Inferior parietal cortex (tissue), 1 donor: ENCODE results near the gene TTF1.

ENCODE experiments used
- DNase-seq: peaks from one replicate; pipeline ENCODE4 v3.0.0-alpha.2; 2016; ENCODE audit errors: extremely low spot score

TTF1 gene

GRCh38 chr9:132367613-132368313 is 38.9 kb downstream of the TTF1 start:
- DNase-seq, result no peak

DNA sequence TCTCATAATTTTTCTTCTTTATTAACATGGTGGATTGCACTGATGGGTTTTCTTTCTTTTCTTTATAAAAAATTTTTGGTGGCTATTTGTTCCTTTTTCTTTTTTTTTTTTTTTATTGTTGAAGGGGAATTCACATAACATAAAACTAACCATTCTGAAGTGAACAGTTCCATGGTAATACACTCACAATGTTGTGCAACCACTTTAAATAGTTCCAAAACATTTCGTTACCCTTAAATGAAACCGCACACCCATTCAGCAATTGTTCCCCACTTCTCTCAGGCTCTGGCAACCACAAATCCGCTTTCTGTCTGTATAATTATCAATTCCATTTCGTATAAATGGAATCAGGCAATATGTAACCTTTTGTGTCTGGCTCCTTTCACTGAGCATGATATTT is 40.2 kb downstream of the TTF1 start:
- no peak for DNase-seq

DNA sequence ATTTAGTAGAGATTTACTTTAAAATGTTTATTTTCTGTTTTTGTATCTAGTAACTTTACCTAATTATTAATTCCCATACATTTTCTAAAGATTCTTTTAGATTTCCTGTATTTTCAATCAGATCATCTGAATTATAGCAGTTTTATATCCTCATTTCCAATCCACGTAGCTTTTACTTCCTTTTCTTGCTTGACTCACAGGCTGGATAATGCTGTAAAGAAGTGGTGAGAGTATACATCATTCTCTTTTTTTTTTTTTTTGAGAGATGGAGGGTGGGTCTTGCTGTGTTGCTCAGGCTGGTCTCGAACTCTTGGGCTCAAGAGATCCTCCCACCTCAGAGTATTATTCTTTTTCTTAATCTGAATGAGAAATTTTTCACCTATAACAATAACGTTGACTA is 40.7 kb downstream of the TTF1 start:
- no peak for DNase-seq

DNA sequence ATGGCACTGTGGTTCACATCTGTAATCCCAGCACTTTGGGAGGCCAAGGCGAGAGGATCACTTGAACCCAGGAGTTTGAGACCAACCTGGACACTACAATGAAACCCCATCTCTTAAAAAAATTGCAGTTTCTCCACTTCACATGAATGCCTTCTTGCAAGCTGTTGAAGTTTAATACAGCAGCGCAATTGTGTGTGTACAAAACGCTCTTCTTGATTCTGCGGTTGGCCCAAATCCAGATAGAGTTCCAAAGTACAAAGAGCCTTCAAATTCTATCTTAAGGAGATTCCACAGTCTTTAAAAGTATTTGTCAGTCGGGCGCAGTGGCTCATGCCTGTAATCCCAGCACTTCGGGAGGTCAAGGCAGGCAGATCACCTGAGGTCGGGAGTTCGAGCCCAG is 42.6 kb downstream of the TTF1 start:
- no peak for DNase-seq

- no peak for DNase-seq
These were observed 48.9 kb downstream of the TTF1 start for GRCh38 chr9:132357764-132358163.

GRCh38 chr9:132356324-132356924 is 50.2 kb downstream of the TTF1 start:
- no peak for DNase-seq

DNA sequence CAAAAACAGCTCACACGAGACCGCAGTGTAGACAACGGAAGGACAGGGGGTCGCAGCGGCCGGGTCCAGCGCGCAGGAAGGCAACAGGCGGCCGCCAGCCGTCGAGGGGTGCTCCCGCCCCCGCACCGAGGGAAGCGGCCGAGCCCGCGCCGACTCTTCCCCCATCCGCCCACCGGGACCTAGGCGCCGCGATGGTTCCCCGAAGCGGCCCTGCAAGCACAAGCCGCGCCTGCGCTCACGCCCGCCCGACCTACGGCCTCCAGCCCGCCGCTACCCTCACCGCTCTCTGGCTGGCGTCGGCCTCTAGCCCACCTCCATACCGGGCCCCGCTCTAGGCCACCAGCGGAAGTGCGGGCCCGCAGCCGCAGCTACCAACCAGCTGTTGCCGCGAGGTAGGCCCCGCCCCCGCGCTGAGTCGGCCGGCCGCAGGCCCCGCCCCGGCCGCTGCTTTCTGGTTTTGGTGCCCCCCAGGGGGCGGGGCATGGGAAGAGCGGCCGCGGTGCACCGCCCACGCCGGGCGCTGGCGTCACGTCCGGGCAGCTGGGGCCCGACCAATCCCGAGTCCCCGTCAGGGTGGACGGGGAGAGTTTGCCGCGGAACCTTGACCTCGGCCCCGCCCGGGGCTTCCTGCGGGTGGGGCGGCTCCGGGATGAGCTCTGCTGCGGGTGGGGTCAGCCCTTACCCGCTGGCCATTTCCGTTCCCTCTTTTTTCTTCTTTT is 51.8 kb downstream of the TTF1 start, which contains the start of gene SETX:
Gene SETX, minus strand, starts transcription at position 350 of the 719 bp plus-strand sequence. CDS start 5,558 bp downstream, outside the sequence.
- peak; percentile 97 for DNase-seq

DNA sequence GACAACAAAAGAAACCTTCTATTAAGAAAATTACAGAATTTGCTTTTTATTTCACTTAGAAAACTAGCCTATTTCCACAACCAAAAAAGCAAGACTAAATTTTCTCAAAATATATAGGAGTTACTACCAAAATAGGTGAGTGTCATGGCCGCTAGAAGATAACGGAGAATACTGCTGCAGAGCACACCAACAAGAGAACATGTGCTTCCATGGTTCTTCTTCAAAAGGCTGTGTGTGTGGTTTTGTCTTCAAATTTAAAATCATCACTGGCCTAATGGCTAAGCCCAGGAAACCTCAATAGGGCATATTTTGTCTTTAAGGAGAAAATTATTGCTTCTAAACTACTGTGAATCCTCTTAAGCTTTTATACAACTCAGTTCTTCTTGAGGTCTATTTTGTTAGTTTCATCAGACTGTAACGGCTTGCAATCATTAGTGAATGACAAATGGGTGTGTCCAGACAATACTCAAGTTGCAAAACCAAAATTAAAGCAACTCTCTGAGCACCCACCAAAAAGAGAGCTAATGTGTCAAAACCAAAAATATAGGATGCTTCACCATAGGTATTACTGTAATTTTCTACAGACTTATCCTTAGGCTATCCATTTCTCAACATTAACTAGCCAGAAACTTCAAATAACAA is 55.1 kb downstream of the TTF1 start:
- no peak for DNase-seq

GRCh38 chr9:132350861-132351315 is 55.8 kb downstream of the TTF1 start:
- DNase-seq, result no peak

- no peak for DNase-seq
These were observed 58.0 kb downstream of the TTF1 start for GRCh38 chr9:132348676-132349075.

GRCh38 chr9:132346177-132346576 is 60.5 kb downstream of the TTF1 start:
- no peak for DNase-seq

DNA sequence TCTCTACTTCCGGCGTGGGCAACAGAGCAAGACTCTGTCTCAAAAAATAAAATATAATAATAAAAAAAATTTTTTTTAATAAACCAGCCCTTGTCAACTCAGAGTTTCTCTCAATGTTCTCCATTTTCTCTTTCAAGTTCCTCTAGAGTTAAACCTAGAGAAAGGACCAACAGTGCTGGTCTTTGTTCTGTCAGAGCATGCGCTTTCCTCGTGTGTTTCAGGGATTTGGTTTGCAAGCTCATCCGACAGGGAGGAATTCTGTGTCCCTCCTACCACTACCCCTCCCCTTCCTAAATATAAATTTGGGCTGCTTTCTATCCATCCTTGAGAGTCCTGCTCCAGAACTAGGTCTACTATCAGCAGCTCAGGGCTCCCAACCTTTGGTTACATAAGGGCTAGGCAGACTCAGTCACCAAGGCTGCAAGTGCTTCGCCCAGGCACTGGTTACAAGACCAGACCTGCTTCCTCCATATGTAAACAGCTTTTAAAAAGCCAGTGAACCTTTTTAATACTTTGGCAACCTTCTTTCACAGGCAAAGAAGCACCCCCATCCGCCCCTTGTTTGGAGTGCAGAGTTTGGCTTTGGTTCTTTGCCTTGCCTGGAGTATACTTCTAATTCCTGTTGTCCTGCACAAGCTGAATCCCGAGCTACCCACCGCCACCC is 65.3 kb downstream of the TTF1 start:
- peak; percentile 73 for DNase-seq

GRCh38 chr9:132334364-132334763 is 72.3 kb downstream of the TTF1 start:
- no peak for DNase-seq

DNA sequence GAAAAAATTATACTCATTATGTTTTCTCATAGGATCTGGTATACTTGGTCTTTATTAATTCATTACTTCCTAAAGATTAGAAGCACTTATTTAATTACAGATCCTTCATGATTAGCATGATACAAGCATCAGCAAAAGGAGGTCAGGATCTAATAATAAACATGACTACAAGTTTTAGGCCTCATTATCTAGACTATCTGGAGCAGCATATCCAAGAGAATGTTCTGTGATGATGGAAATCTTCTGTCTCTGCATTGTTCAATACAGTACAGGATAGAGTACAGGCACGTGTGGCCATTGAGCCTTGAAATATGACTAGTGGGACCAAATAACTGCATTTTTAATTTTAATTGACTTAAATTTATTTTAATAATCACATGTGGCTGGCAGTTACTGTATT is 73.1 kb downstream of the TTF1 start:
- DNase-seq, result no peak

- no peak for DNase-seq
These were observed 78.1 kb downstream of the TTF1 start for GRCh38 chr9:132328580-132328979.

GRCh38 chr9:132327537-132327936 is 79.1 kb downstream of the TTF1 start:
- no peak for DNase-seq
